ENCODE data around the gene MRPL34.
A peak's percentile ranks its signal among the peaks of the same experiment; 100 is the strongest.

MRPL34 gene

GRCh38 chr19:17311455-17312188, 6.0 kb downstream of the MRPL34 start:
- DNase-seq: no peak

- DNase-seq: no peak
Measured at GRCh38 chr19:17312189-17313113, 6.8 kb downstream of the MRPL34 start.

GRCh38 chr19:17314007-17314593, 8.4 kb downstream of the MRPL34 start:
- DNase-seq: no peak

GRCh38 chr19:17318966-17319365, 13.3 kb downstream of the MRPL34 start:
- no peak for DNase-seq

- no peak for DNase-seq
Measured at GRCh38 chr19:17319473-17320238, 14.0 kb downstream of the MRPL34 start.

GRCh38 chr19:17320435-17320834, 14.8 kb downstream of the MRPL34 start:
- DNase-seq: no peak

- no peak for DNase-seq
Measured at GRCh38 chr19:17321655-17322489, 16.2 kb downstream of the MRPL34 start.

- DNase-seq: no peak
Measured at GRCh38 chr19:17322854-17323253, 17.2 kb downstream of the MRPL34 start.

- no peak for DNase-seq
Measured at GRCh38 chr19:17323300-17323963, 17.8 kb downstream of the MRPL34 start.

GRCh38 chr19:17323964-17324332, 18.3 kb downstream of the MRPL34 start:
- DNase-seq: no peak

- no peak for DNase-seq
Measured at GRCh38 chr19:17324357-17325114, 18.9 kb downstream of the MRPL34 start.

GRCh38 chr19:17325133-17325532, 19.5 kb downstream of the MRPL34 start:
- no peak for DNase-seq

GRCh38 chr19:17325881-17326594, 20.4 kb downstream of the MRPL34 start:
- DNase-seq: no peak

GRCh38 chr19:17326595-17326966, 20.9 kb downstream of the MRPL34 start:
- no peak for DNase-seq

GRCh38 chr19:17327068-17327653, 21.5 kb downstream of the MRPL34 start:
- DNase-seq: no peak

GRCh38 chr19:17327654-17328516, 22.2 kb downstream of the MRPL34 start:
- DNase-seq: peak; percentile 17

- peak; percentile 7 for DNase-seq
Measured at GRCh38 chr19:17328517-17329365, 23.1 kb downstream of the MRPL34 start.
